Bronchial epithelial cell (primary cell): Measurements from ENCODE around the gene TMTC4. TPM values are rescaled to one million over a fixed set of nuclear protein-coding genes. Genes with fewer than 3 reads are reported as not detected.

Experiments
- DNase-seq: peaks from one replicate; pipeline ENCODE4 v3.0.0-alpha.2; 2010; ENCODE audit warnings: low read depth
- FAIRE-seq: peaks from 2 replicates; lab custom pipeline; 2011; peaks lifted over from hg19 to GRCh38; lab: Jason Lieb, UNC
- H3K27me3 ChIP-seq: 2 replicates; pipeline ENCODE4 v1.5.1; 2011; ENCODE audit warnings: low read length; ENCODE audit not compliant: control insufficient read depth, insufficient read depth
- H3K36me3 ChIP-seq: 2 replicates; pipeline ENCODE4 v1.5.1; 2011; ENCODE audit warnings: low read length; ENCODE audit not compliant: control insufficient read depth, insufficient read depth
- H3K4me3 ChIP-seq: 2 replicates; pipeline ENCODE4 v1.5.1; 2011; ENCODE audit warnings: mild to moderate bottlenecking, low read depth, low read length, control low read depth
- CTCF ChIP-seq: IDR thresholded peaks from 2 replicates; pipeline ENCODE4 v1.5.1; 2011; ENCODE audit warnings: mild to moderate bottlenecking, moderate library complexity, low read length, control low read depth, inconsistent platforms; ENCODE audit not compliant: insufficient read depth, severe bottlenecking
- total RNA-seq: library from RNA; depleted of rRNA; stranded (reverse); fragments of >200 nt; gene quantifications from 2 replicates; pipeline ENCODE4 v1.2.1, GENCODE V29; 2014

The TMTC4 gene
- total RNA-seq, 1 donor from 2014 or later, result 17.1 TPM

DNA sequence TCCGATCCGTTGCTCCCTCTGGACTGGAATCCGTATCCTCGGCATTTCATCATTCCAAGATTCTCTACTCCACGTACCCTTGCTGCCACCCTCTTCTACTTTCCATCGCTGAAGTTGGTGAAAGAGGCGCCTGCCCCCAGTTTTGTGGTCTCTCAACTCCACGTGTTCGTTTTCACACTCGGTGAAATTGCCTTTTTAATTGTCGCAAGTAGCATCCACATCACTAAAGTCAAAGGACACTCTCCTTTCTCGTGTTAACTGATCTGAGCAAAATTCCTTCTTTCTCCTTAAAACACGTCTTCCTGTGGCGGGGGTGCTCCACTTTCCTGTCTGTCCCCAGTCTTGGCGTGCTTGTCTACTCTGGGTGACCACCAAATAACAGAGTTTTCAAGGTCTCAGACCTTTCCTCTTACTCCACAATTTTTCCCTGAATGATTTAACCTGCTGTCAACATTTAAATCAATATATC is 1.1 kb upstream of the TMTC4 start:
- no peaks in the 10 kb centered on the region for H3K27me3 ChIP-seq
- FAIRE-seq, result no peak

GRCh38 chr13:100674872-100675660 is 471 bp upstream of the TMTC4 start:
- Histone ChIP-seq H3K36me3 (peaks cover 4% of the 10 kb centered on the region), H3K27me3 (no peaks in the 10 kb centered on the region), H3K4me3 (peak overlapping the region; percentile 74)
- peak; percentile 89 for DNase-seq
- FAIRE-seq, result no peak
- TF ChIP-seq CTCF, result peak; percentile 57

More for the DNA sequence above, 1.1 kb upstream of the TMTC4 start:
- no peaks in the 10 kb centered on the region for H3K36me3 ChIP-seq
- DNase-seq, result no peak
- peak overlapping the region; percentile 74 for H3K4me3 ChIP-seq
- TF ChIP-seq CTCF, result no peak

DNA sequence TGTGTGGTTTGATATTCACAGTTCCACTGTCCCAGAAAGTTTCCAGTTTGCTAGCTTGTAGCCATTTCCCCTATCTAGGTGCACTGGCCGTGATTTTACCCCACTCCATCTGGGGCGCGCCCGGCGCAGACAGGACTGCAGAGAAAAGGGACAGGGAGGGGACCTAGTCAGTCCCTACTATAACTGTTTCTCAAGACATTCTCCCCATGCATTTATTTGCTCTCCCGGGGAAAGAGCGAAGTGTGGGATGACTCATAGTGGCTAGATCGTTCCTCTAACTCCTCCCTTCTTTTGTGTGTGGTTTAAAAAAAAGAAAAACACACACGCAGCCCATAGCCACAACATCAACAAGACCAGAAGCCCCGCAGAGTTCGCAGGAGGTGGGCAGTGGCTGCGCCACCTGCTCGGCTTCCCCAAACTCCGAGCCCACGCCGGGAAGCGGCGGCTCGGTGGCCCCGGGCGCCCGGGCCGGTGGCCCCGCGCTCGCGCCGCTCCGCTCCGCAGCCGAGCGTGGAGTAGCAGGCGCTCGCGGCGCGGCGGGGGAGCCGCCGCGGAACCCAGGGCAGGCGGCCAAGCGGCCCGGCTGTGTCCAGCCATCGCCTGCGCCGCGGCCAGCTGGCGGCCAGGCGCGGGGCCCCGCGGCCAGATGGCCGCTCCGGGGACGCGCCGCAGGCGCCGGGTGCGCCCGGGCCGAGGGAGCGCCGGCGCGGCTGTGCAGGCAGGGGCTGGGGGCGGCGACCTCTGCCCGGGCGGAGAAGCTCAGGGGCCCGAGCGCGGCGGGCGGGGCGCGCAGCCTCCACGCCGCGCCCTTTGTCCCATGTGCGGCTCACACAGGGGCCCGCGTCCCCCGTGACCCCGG is 653 bp downstream of the TMTC4 start:
- Histone ChIP-seq H3K4me3 (peak overlapping the region; percentile 74), H3K27me3 (no peaks in the 10 kb centered on the region), H3K36me3 (peaks cover 6% of the 10 kb centered on the region)
- FAIRE-seq (no peak), DNase-seq (peak; percentile 85)
- TF ChIP-seq CTCF, result no peak

DNA sequence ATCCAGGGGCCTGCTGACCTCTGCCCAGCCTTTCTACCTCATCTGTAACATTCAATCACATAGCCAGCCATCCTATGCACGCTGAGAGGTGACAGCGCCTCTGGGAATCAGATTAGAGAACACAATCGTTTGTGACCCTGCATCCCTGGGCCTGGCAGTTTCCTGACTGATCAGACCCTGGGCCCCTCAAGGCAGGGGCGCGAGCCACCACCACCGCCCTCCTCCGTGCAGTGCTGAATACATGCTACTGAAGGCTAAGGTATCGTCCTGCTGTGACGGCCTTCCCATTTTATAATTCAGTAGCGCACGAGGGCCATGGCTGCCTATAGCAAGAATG is 1.3 kb downstream of the TMTC4 start:
- FAIRE-seq (no peak), DNase-seq (no peak)
- peak overlapping the region; percentile 74 for H3K4me3 ChIP-seq
- no peaks in the 10 kb centered on the region for H3K27me3 ChIP-seq
- H3K36me3 ChIP-seq, result peaks cover 7% of the 10 kb centered on the region
- no peak for TF ChIP-seq CTCF

DNA sequence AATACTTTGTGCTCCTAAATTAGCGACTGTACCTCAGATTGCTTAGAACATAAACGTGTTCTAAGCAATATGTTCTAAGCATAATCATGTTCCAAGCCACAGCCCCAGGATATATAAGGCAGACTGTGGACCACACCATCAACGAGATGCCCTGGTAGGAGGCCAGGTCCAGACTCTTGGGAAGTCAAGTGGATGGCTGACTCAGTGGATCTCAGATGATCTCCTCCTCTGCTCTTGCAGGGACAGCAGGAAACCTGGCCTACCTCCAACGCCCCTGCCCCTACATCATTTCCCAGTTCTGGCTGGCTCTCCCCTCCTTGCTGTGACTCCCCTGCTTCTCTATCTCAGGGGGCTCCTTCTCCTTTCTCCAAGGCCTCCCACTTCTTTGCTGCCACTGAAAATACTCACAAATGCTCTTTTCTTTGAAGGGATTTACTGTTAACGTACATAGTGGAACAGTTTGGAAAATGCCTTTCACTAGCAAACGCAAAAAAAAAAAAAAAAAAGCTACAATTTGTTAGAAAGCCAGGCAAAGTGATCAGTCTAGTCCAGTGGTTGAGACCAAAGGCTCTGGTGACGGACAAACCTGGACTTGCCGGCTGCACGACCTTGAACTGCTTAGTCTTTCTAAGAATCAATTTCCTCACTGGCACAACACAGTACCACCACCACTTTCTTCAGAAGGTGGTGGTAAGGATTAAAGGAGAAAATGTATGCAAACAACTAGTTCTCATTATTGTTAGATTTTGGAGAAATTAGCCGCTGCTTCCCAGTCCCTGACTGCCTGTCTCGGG is 3.0 kb downstream of the TMTC4 start:
- H3K4me3 ChIP-seq, result no peak overlapping the region
- no peaks in the 10 kb centered on the region for H3K27me3 ChIP-seq
- DNase-seq (no peak), FAIRE-seq (no peak)
- no peak for TF ChIP-seq CTCF
- peaks cover 9% of the 10 kb centered on the region for H3K36me3 ChIP-seq
